ENCODE results near the gene CBX4. TPM values are rescaled to one million over a fixed set of nuclear protein-coding genes. Genes with fewer than 3 reads are reported as not detected.
A peak's percentile ranks its signal among the peaks of the same experiment; 100 is the strongest.

CBX4 gene
- polyA plus RNA-seq, 1 donor (not counting 4 experiments of a cell fraction or from before 2014, with no cell fraction given) = 7.0 TPM

GRCh38 chr17:79793924-79794304 lies 45.3 kb downstream of the CBX4 start:
- FAIRE-seq = no peak
- no peaks in the 10 kb centered on the region for H4K20me1 ChIP-seq (ENCODE audit: control insufficient read depth, extremely low read depth, insufficient read depth, low read length)
- no peak for DNase-seq (ENCODE audit: low read depth, low spot score)
- no peak overlapping the region for H3K27ac ChIP-seq (ENCODE audit: control insufficient read depth, insufficient read depth, low read length)
- no peak overlapping the region for H3K9ac ChIP-seq (ENCODE audit: control insufficient read depth, extremely low read depth, insufficient read depth, low read length)
- peaks cover 28% of the 10 kb centered on the region for H3K4me1 ChIP-seq (ENCODE audit: control insufficient read depth, extremely low read depth, insufficient read depth, low read length)
- no peak overlapping the region for H2AFZ ChIP-seq (ENCODE audit: control insufficient read depth, low read length)
- TF ChIP-seq, protein P1, sequence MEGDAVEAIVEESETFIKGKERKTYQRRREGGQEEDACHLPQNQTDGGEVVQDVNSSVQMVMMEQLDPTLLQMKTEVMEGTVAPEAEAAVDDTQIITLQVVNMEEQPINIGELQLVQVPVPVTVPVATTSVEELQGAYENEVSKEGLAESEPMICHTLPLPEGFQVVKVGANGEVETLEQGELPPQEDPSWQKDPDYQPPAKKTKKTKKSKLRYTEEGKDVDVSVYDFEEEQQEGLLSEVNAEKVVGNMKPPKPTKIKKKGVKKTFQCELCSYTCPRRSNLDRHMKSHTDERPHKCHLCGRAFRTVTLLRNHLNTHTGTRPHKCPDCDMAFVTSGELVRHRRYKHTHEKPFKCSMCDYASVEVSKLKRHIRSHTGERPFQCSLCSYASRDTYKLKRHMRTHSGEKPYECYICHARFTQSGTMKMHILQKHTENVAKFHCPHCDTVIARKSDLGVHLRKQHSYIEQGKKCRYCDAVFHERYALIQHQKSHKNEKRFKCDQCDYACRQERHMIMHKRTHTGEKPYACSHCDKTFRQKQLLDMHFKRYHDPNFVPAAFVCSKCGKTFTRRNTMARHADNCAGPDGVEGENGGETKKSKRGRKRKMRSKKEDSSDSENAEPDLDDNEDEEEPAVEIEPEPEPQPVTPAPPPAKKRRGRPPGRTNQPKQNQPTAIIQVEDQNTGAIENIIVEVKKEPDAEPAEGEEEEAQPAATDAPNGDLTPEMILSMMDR (optimal IDR thresholded peaks at IDR 0.05 in 1 of 3, IDR thresholded peaks at IDR 0.05 in 1 of 3, conservative IDR thresholded peaks at IDR 0.05 in 1 of 3; ENCODE audit: extremely low read depth in 1 of 3, insufficient read depth in 2 of 3, low read length in 3 of 3) = no peak
- no peak for TF ChIP-seq EZH2 (IDR thresholded peaks at IDR 0.05; ENCODE audit: low read length)
- dilution Hi-C loops (cut with MboI; ENCODE audit: extremely low pct_ligation_motif_present, low sequenced_read_pairs) = no loop called here
- no peak overlapping the region for H3K4me2 ChIP-seq (ENCODE audit: control insufficient read depth, extremely low read depth, insufficient read depth, low read depth, low read length)
- peaks cover 63% of the 10 kb centered on the region for H3K27me3 ChIP-seq (ENCODE audit: control insufficient read depth, extremely low read depth, insufficient read depth, low read length)
- no peaks in the 10 kb centered on the region for H3K9me3 ChIP-seq (ENCODE audit: control insufficient read depth, low read depth, low read length)
- H3K9me1 ChIP-seq (ENCODE audit: control insufficient read depth, extremely low read depth, insufficient read depth, low read length) = no peaks in the 10 kb centered on the region
- H3K36me3 ChIP-seq (ENCODE audit: control insufficient read depth in 2 of 2, extremely low read depth in 1 of 2, insufficient read depth in 2 of 2, low read length in 2 of 2) = peaks cover 6 to 8% of the 10 kb centered on the region in 2 experiments
- no peak overlapping the region for H3K4me3 ChIP-seq (ENCODE audit: control insufficient read depth in 2 of 3, extremely low read depth in 1 of 3, insufficient read depth in 2 of 3, low read depth in 1 of 3, low read length in 3 of 3)
- H3K79me2 ChIP-seq (ENCODE audit: control insufficient read depth, insufficient read depth, low read length) = no peaks in the 10 kb centered on the region

- H3K27me3 ChIP-seq (ENCODE audit: control insufficient read depth, extremely low read depth, insufficient read depth, low read length) = peaks cover 62% of the 10 kb centered on the region
- H3K4me2 ChIP-seq (ENCODE audit: control insufficient read depth, extremely low read depth, insufficient read depth, low read depth, low read length) = peak overlapping the region; percentile 64
- H3K36me3 ChIP-seq (ENCODE audit: control insufficient read depth in 2 of 2, extremely low read depth in 1 of 2, insufficient read depth in 2 of 2, low read length in 2 of 2) = peaks cover 6 to 8% of the 10 kb centered on the region in 2 experiments
- peak overlapping the region in 1 of 3 experiments; percentile 46 for H3K4me3 ChIP-seq (ENCODE audit: control insufficient read depth in 2 of 3, extremely low read depth in 1 of 3, insufficient read depth in 2 of 3, low read depth in 1 of 3, low read length in 3 of 3)
- H3K4me1 ChIP-seq (ENCODE audit: control insufficient read depth, extremely low read depth, insufficient read depth, low read length) = peaks cover 25% of the 10 kb centered on the region
- H2AFZ ChIP-seq (ENCODE audit: control insufficient read depth, low read length) = no peak overlapping the region
- no peaks in the 10 kb centered on the region for H3K9me1 ChIP-seq (ENCODE audit: control insufficient read depth, extremely low read depth, insufficient read depth, low read length)
- dilution Hi-C loops (cut with MboI; ENCODE audit: extremely low pct_ligation_motif_present, low sequenced_read_pairs) = no loop called here
- H3K9me3 ChIP-seq (ENCODE audit: control insufficient read depth, low read depth, low read length) = no peaks in the 10 kb centered on the region
- H3K79me2 ChIP-seq (ENCODE audit: control insufficient read depth, insufficient read depth, low read length) = no peaks in the 10 kb centered on the region
- no peak for FAIRE-seq
- peak; percentile 35 for TF ChIP-seq EZH2 (IDR thresholded peaks at IDR 0.05; ENCODE audit: low read length)
- TF ChIP-seq, protein P1 (optimal IDR thresholded peaks at IDR 0.05 in 1 of 3, IDR thresholded peaks at IDR 0.05 in 1 of 3, conservative IDR thresholded peaks at IDR 0.05 in 1 of 3; ENCODE audit: extremely low read depth in 1 of 3, insufficient read depth in 2 of 3, low read length in 3 of 3) = no peak
- no peak for DNase-seq (ENCODE audit: low read depth, low spot score)
- no peak overlapping the region for H3K27ac ChIP-seq (ENCODE audit: control insufficient read depth, insufficient read depth, low read length)
- H3K9ac ChIP-seq (ENCODE audit: control insufficient read depth, extremely low read depth, insufficient read depth, low read length) = no peak overlapping the region
- H4K20me1 ChIP-seq (ENCODE audit: control insufficient read depth, extremely low read depth, insufficient read depth, low read length) = no peaks in the 10 kb centered on the region
These were observed 46.0 kb downstream of the CBX4 start for GRCh38 chr17:79792984-79793923.

All from keratinocyte (primary cell).